ENCODE data around the gene RBM39. TPM values are rescaled to one million over a fixed set of nuclear protein-coding genes. Genes with fewer than 3 reads are reported as not detected.

Gene RBM39
- total RNA-seq, 1 experiment from 2014 or later: 341 TPM

DNA sequence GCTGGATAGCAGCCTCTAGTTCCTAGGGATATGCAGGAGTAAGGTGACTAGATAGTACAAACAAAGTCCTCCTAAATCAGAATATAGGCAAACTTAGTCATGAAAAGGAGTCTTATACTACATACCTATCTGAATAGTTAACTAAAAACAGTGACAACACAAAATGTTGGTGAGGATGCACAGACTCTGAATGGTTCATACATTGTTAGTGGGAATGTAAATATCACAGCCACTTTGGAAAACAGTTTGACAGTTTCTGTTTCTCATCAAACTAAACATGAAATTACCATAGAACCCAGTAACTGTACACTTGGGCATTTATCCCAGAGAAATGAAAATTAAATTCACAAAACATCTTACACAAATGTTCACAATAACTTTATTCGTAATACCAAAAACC lies 60.1 kb downstream of the RBM39 start:
- Histone ChIP-seq H3F3A (ENCODE audit: low read length, unreplicated experiment) (no peaks in the 10 kb centered on the region), H3K27ac (ENCODE audit: low read length) (no peak overlapping the region), H3K9me3 (ENCODE audit: low read length) (no peaks in the 10 kb centered on the region), H4K20me1 (ENCODE audit: low read length) (no peaks in the 10 kb centered on the region), H3K4me3 (ENCODE audit: low read length) (no peak overlapping the region), H3K4me2 (ENCODE audit: low read length) (no peak overlapping the region), H3K9ac (ENCODE audit: low read length) (no peak overlapping the region), H3K9me2 (replicated peaks; ENCODE audit: low read length) (no peaks in the 10 kb centered on the region), H3K79me2 (ENCODE audit: low read length) (no peaks in the 10 kb centered on the region), H3K36me3 (ENCODE audit: low read depth, low read length) (0 out of 2 replicates have a peak, but pooled peaks cover under 1% of the 10 kb centered on the region), H3K27me3 (ENCODE audit: low read length) (no peaks in the 10 kb centered on the region), H3K4me1 (ENCODE audit: insufficient read depth, low read length) (no peaks in the 10 kb centered on the region), H2AFZ (ENCODE audit: low read length) (no peak overlapping the region)
- no peak for DNase-seq
- ChIA-PET CTCF (no interaction called here), POLR2A (ENCODE audit: unreplicated experiment) (no interaction called here)
- TF ChIP-seq EZH2 (IDR thresholded peaks at IDR 0.05; ENCODE audit: low read length, unreplicated experiment): no peak
- no peak for TF ChIP-seq EZH2phosphoT487 (IDR thresholded peaks at IDR 0.05; ENCODE audit: borderline replicate concordance, low read length)
- TF ChIP-seq, protein P1, sequence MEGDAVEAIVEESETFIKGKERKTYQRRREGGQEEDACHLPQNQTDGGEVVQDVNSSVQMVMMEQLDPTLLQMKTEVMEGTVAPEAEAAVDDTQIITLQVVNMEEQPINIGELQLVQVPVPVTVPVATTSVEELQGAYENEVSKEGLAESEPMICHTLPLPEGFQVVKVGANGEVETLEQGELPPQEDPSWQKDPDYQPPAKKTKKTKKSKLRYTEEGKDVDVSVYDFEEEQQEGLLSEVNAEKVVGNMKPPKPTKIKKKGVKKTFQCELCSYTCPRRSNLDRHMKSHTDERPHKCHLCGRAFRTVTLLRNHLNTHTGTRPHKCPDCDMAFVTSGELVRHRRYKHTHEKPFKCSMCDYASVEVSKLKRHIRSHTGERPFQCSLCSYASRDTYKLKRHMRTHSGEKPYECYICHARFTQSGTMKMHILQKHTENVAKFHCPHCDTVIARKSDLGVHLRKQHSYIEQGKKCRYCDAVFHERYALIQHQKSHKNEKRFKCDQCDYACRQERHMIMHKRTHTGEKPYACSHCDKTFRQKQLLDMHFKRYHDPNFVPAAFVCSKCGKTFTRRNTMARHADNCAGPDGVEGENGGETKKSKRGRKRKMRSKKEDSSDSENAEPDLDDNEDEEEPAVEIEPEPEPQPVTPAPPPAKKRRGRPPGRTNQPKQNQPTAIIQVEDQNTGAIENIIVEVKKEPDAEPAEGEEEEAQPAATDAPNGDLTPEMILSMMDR (conservative IDR thresholded peaks at IDR 0.05; ENCODE audit: low read depth, low read length): no peak
- intact Hi-C loops (cut with micrococcal nuclease): no loop called here
- no TSS peak for BruUV-seq (replicated peaks)
- ATAC-seq: no peak

DNA sequence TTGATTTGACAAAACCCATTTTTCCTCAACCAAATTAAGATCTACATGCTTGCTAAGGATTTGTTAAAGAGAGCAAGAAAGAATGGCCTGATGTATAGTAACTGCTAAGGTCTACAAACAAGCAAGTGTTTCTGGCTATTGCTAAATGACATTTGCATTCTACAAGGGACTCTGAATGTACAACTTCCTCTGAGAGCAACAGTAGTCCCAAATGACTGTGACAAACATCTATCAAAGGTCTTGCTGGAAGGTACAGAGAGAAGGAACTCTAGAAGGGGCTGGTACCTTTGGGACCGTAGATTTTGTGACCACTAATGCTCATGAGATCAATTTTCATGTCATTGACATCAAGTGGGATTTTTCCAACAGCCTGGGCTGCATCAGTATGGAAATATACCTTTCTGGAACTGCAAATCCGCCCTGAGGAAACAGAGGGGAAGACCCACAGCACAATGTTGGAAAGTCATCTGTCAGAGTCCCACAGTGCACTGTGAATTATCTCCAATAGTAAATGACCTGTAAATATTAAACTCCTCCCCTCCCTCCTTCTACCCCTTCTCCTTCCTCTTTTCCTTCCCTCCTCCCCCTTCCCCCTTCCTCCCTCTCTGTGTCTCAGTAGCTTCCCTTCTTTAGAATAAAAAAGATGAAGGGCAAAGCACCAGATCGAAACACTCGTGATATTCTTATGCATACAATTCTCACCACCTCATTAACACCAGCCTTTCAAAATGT lies 61.4 kb downstream of the RBM39 start:
- Histone ChIP-seq H3K9ac (ENCODE audit: low read length) (no peak overlapping the region), H3K27ac (ENCODE audit: low read length) (no peak overlapping the region), H2AFZ (ENCODE audit: low read length) (no peak overlapping the region), H3K36me3 (ENCODE audit: low read depth, low read length) (no peaks in the 10 kb centered on the region), H4K20me1 (ENCODE audit: low read length) (no peaks in the 10 kb centered on the region), H3K9me3 (ENCODE audit: low read length) (no peaks in the 10 kb centered on the region), H3K4me1 (ENCODE audit: insufficient read depth, low read length) (no peaks in the 10 kb centered on the region), H3K9me2 (replicated peaks; ENCODE audit: low read length) (no peaks in the 10 kb centered on the region), H3K79me2 (ENCODE audit: low read length) (no peaks in the 10 kb centered on the region), H3K4me2 (ENCODE audit: low read length) (no peak overlapping the region), H3K27me3 (ENCODE audit: low read length) (no peaks in the 10 kb centered on the region), H3F3A (ENCODE audit: low read length, unreplicated experiment) (no peaks in the 10 kb centered on the region), H3K4me3 (ENCODE audit: low read length) (no peak overlapping the region)
- no peak for TF ChIP-seq EZH2 (IDR thresholded peaks at IDR 0.05; ENCODE audit: low read length, unreplicated experiment)
- TF ChIP-seq EZH2phosphoT487 (IDR thresholded peaks at IDR 0.05; ENCODE audit: borderline replicate concordance, low read length): no peak
- TF ChIP-seq, protein P1 (conservative IDR thresholded peaks at IDR 0.05; ENCODE audit: low read depth, low read length): no peak
- ChIA-PET CTCF (no interaction called here), POLR2A (ENCODE audit: unreplicated experiment) (no interaction called here)
- DNase-seq: no peak
- intact Hi-C loops (cut with micrococcal nuclease): no loop called here
- BruUV-seq (replicated peaks): no TSS peak
- no peak for ATAC-seq

DNA sequence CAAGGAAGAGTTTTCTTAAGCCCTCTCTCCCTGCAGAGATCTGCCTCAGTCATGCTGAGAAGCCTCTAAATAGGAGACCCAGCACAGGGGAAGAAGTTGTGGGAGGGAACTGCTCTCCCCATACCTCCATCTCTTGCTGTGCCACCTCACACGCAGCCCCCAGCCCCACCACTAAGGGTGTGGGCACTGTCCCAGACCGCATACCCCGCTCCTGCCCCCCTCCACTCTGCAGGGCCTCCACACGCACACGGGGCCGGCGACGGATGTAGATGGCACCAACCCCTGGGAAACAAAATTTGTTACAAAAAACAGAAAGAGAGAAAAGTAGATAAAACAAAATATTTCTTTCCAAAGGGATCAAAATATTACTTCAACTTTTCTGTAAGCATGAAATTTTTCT lies 67.1 kb downstream of the RBM39 start:
- ATAC-seq: no peak
- intact Hi-C loops (cut with micrococcal nuclease): no loop called here
- Histone ChIP-seq H3K27me3 (ENCODE audit: low read length) (no peaks in the 10 kb centered on the region), H3K4me3 (ENCODE audit: low read length) (no peak overlapping the region), H2AFZ (ENCODE audit: low read length) (no peak overlapping the region), H3K4me1 (ENCODE audit: insufficient read depth, low read length) (no peaks in the 10 kb centered on the region), H3K4me2 (ENCODE audit: low read length) (no peak overlapping the region), H3K9me2 (replicated peaks; ENCODE audit: low read length) (no peaks in the 10 kb centered on the region), H3F3A (ENCODE audit: low read length, unreplicated experiment) (no peaks in the 10 kb centered on the region), H3K9ac (ENCODE audit: low read length) (no peak overlapping the region), H4K20me1 (ENCODE audit: low read length) (no peaks in the 10 kb centered on the region), H3K9me3 (ENCODE audit: low read length) (no peaks in the 10 kb centered on the region), H3K27ac (ENCODE audit: low read length) (no peak overlapping the region), H3K79me2 (ENCODE audit: low read length) (no peaks in the 10 kb centered on the region), H3K36me3 (ENCODE audit: low read depth, low read length) (peaks cover 7% of the 10 kb centered on the region; the same call in 1 of the 2 replicates)
- BruUV-seq (replicated peaks): no TSS peak
- no peak for DNase-seq
- POLR2A ChIA-PET (ENCODE audit: unreplicated experiment): no interaction called here
- TF ChIP-seq EZH2 (IDR thresholded peaks at IDR 0.05; ENCODE audit: low read length, unreplicated experiment) (no peak), EZH2phosphoT487 (IDR thresholded peaks at IDR 0.05; ENCODE audit: borderline replicate concordance, low read length) (no peak)
- TF ChIP-seq, protein P1 (conservative IDR thresholded peaks at IDR 0.05; ENCODE audit: low read depth, low read length): no peak
- CTCF ChIA-PET: no interaction called here
